Gastroesophageal sphincter (tissue), 3 donors: Measurements from ENCODE around the gene LRIG3.

ENCODE experiments used
- POLR2A ChIP-seq, 2 donors: fragments of 450-650 bp; IDR thresholded peaks; one replicate each; pipeline ENCODE4 v1.6.1; 2017; ENCODE audit warnings: antibody characterized with exemption in 2 of 2, mild to moderate bottlenecking in 2 of 2, moderate library complexity in 1 of 2
- POLR2AphosphoS5 ChIP-seq: sonication (generic); formaldehyde crosslinking; IDR thresholded peaks from one replicate; pipeline ENCODE4 v1.6.1; 2017; ENCODE audit warnings: antibody characterized with exemption
- TF ChIP-seq, protein P1 (sequence below), 4 experiments: fragments of 200-600 bp in 2 of 4; fragments of 450-650 bp in 2 of 4; sonication (generic) in 1 of 4; IDR thresholded peaks; one replicate each; pipeline ENCODE4 v1.5.1; 2017 to 2019; ENCODE audit warnings: antibody characterized with exemption in 4 of 4, mild to moderate bottlenecking in 2 of 4, moderate library complexity in 2 of 4

- TF ChIP-seq, protein P1, sequence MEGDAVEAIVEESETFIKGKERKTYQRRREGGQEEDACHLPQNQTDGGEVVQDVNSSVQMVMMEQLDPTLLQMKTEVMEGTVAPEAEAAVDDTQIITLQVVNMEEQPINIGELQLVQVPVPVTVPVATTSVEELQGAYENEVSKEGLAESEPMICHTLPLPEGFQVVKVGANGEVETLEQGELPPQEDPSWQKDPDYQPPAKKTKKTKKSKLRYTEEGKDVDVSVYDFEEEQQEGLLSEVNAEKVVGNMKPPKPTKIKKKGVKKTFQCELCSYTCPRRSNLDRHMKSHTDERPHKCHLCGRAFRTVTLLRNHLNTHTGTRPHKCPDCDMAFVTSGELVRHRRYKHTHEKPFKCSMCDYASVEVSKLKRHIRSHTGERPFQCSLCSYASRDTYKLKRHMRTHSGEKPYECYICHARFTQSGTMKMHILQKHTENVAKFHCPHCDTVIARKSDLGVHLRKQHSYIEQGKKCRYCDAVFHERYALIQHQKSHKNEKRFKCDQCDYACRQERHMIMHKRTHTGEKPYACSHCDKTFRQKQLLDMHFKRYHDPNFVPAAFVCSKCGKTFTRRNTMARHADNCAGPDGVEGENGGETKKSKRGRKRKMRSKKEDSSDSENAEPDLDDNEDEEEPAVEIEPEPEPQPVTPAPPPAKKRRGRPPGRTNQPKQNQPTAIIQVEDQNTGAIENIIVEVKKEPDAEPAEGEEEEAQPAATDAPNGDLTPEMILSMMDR (IDR thresholded peaks at IDR 0.05), result no peak
- TF ChIP-seq POLR2A (IDR thresholded peaks at IDR 0.05) (no peak), POLR2AphosphoS5 (no peak)
Measured at GRCh38 chr12:58963844-58964243, 43.5 kb upstream of the LRIG3 start.
